OCI-LY3 (cell line): Measurements from ENCODE around the gene TSPAN12.

Source experiments
- EZH2phosphoT487 ChIP-seq: fragments of 200-600 bp; shearing (Covaris generic); IDR thresholded peaks from 2 replicates; pipeline ENCODE4 v1.6.1; 2018; ENCODE audit warnings: antibody characterized with exemption, mixed run types, low read depth
- TF ChIP-seq, protein P1 (sequence below): fragments of 200-600, 300-600 bp; sonication (generic); IDR thresholded peaks from 2 replicates; pipeline ENCODE4 v1.5.1; 2014; ENCODE audit warnings: antibody characterized with exemption, low read length, low read depth

GRCh38 chr7:120807390-120807789 lies 50.6 kb downstream of the TSPAN12 start:
- TF ChIP-seq, protein P1, sequence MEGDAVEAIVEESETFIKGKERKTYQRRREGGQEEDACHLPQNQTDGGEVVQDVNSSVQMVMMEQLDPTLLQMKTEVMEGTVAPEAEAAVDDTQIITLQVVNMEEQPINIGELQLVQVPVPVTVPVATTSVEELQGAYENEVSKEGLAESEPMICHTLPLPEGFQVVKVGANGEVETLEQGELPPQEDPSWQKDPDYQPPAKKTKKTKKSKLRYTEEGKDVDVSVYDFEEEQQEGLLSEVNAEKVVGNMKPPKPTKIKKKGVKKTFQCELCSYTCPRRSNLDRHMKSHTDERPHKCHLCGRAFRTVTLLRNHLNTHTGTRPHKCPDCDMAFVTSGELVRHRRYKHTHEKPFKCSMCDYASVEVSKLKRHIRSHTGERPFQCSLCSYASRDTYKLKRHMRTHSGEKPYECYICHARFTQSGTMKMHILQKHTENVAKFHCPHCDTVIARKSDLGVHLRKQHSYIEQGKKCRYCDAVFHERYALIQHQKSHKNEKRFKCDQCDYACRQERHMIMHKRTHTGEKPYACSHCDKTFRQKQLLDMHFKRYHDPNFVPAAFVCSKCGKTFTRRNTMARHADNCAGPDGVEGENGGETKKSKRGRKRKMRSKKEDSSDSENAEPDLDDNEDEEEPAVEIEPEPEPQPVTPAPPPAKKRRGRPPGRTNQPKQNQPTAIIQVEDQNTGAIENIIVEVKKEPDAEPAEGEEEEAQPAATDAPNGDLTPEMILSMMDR: no peak
- TF ChIP-seq EZH2phosphoT487: no peak
